ENCODE data around the gene OPTC. TPM values are rescaled to one million over a fixed set of nuclear protein-coding genes. Genes with fewer than 3 reads are reported as not detected.

Gene OPTC
- total and polyA plus RNA-seq, 2 of the 8 experiments (the other 6 are each of a cell fraction or from before 2014, with no cell fraction given), result 1.1 to 4.0 TPM

DNA sequence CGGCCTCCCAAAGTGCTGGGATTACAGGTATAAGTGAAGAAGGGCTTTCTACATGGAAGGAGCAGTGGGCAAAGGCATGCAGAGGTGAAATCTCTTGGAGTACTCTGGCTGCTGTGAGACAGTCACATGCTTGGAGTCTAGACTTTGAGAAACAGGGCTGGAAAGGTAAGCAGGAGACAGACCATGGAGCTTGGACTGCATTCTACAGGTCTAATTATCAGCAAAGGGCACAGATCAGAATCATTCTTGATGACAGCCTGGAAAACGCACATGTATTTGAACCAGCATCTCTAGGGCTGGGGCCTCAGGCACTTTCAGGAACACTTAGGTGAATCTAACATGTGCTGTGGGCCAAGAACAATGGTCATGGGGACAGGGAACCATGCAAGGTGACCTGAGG lies 25.6 kb upstream of the OPTC start:
- Histone ChIP-seq H2AFZ (ENCODE audit: low read length) (no peak overlapping the region), H3K79me2 (ENCODE audit: control insufficient read depth in 1 of 2, insufficient read depth in 2 of 2, low read length in 2 of 2) (no peaks in the 10 kb centered on the region), H4K8ac (ENCODE audit: extremely low read depth, insufficient read depth, low read length) (no peak overlapping the region; the same call in 1 of the 2 replicates), H3K36me3 (ENCODE audit: control insufficient read depth in 2 of 4, insufficient read depth in 4 of 4, low read length in 3 of 4) (no peaks in the 10 kb centered on the region), H2AK5ac (ENCODE audit: low read depth, low read length) (no peak overlapping the region), H4K20me1 (replicated peaks in 1 of 2; ENCODE audit: control insufficient read depth in 1 of 2, insufficient read depth in 2 of 2, low read length in 2 of 2) (no peaks in the 10 kb centered on the region), H2BK5ac (ENCODE audit: low read depth, low read length) (no peak overlapping the region), H2BK12ac (ENCODE audit: low read depth, low read length) (no peak overlapping the region), H2BK120ac (replicated peaks; ENCODE audit: low read depth, low read length) (no peak overlapping the region), H4K91ac (replicated peaks; ENCODE audit: insufficient read length, low read length) (no peak overlapping the region), H3K18ac (ENCODE audit: extremely low read depth, low read length) (no peak overlapping the region), H3K27me3 (replicated peaks in 1 of 4; ENCODE audit: control insufficient read depth in 3 of 4, extremely low read depth in 1 of 4, insufficient read depth in 3 of 4, low read length in 3 of 4) (no peaks in the 10 kb centered on the region; a peak in 2 of 7 replicates), H3K4me1 (replicated peaks in 1 of 4; ENCODE audit: control insufficient read depth in 3 of 4, insufficient read depth in 4 of 4, low read length in 3 of 4) (peaks cover 0 to 7% (median 3%) of the 10 kb centered on the region in 4 experiments; a peak in 3 of 7 replicates), H3K23me2 (ENCODE audit: low read depth, low read length) (no peaks in the 10 kb centered on the region; the same call in 1 of the 2 replicates), H4K5ac (ENCODE audit: insufficient read length, low read depth, low read length) (no peak overlapping the region), H3K9me3 (ENCODE audit: insufficient read depth in 2 of 2, low read depth in 1 of 2, low read length in 1 of 2) (no peaks in the 10 kb centered on the region), H3K23ac (ENCODE audit: insufficient read length) (no peak overlapping the region), H2BK15ac (ENCODE audit: low read length) (no peak overlapping the region), H3K79me1 (ENCODE audit: low read depth, low read length) (no peaks in the 10 kb centered on the region), H3K9ac (replicated peaks in 1 of 4; ENCODE audit: extremely low read depth in 1 of 4, low read depth in 3 of 4, low read length in 3 of 4) (no peak overlapping the region), H3K4me3 (ENCODE audit: extremely low read depth in 1 of 4, insufficient read depth in 2 of 4, low read depth in 3 of 4, low read length in 4 of 4) (no peak overlapping the region), H2BK20ac (ENCODE audit: low read length) (no peak overlapping the region), H3K27ac (ENCODE audit: low read depth, low read length) (no peak overlapping the region), H3K14ac (ENCODE audit: insufficient read length) (no peak overlapping the region), H3K4ac (replicated peaks; ENCODE audit: insufficient read length, low read depth, low read length) (no peak overlapping the region), H3K56ac (replicated peaks; ENCODE audit: insufficient read length, low read depth, low read length) (no peak overlapping the region), H3K4me2 (ENCODE audit: insufficient read depth in 1 of 2, low read depth in 2 of 2, low read length in 2 of 2) (no peak overlapping the region)
- WGBS, 2 experiments (ENCODE audit: extremely low coverage in 1 of 2, insufficient coverage in 1 of 2, insufficient read length in 1 of 2, insufficient replicate concordance in 2 of 2, low coverage in 1 of 2, low lambda C conversion rate in 2 of 2, missing lambda C conversion rate in 1 of 2), result 97% methylated on average over 2 of the region's 2 CpGs; no CpG with 5 or more reads in 1 of the 2 experiments
- DNase-seq (ENCODE audit: low read depth in 1 of 2, low spot score in 2 of 2), result no peak
- ChIA-PET POLR2A (ENCODE audit: partially characterized antibody) (interaction anchor here (1.5 kb wide), 1 partner anchor 11 kb away, joined by 3 read pairs; no protein-coding TSS in a partner anchor), CTCF (ENCODE audit: partially characterized antibody) (interaction anchor here (1.0 to 23.5 kb wide), 2 partner anchors 22 to 123 kb away, joined by 3 to 330 read pairs; partner anchors contain the start of gene FMOD)
- TF ChIP-seq SIX5 (IDR thresholded peaks at IDR 0.05; ENCODE audit: low read depth, low read length) (no peak), CHD2 (IDR thresholded peaks at IDR 0.05; ENCODE audit: low read length) (no peak)
- TF ChIP-seq, protein P1, sequence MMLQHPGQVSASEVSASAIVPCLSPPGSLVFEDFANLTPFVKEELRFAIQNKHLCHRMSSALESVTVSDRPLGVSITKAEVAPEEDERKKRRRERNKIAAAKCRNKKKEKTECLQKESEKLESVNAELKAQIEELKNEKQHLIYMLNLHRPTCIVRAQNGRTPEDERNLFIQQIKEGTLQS (IDR thresholded peaks at IDR 0.05; ENCODE audit: insufficient read depth, low read depth, low read length), result no peak
- TF ChIP-seq, protein P2, sequence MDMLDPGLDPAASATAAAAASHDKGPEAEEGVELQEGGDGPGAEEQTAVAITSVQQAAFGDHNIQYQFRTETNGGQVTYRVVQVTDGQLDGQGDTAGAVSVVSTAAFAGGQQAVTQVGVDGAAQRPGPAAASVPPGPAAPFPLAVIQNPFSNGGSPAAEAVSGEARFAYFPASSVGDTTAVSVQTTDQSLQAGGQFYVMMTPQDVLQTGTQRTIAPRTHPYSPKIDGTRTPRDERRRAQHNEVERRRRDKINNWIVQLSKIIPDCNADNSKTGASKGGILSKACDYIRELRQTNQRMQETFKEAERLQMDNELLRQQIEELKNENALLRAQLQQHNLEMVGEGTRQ (IDR thresholded peaks at IDR 0.05; ENCODE audit: low read length), result no peak
- no peak for FAIRE-seq
